CD8-positive, alpha-beta memory T cell (primary cell): ENCODE measurements around the gene TBCD. TPM values are rescaled to one million over a fixed set of nuclear protein-coding genes. Genes with fewer than 3 reads are reported as not detected.
A peak's percentile ranks its signal among the peaks of the same experiment; 100 is the strongest.

Source experiments
- CTCF ChIA-PET: fragments of 350-600 bp; sonication (Branson Sonifier 250); formaldehyde crosslinking; loops from one replicate; lab custom pipeline; 2021; ENCODE audit warnings: antibody characterized with exemption; lab: Charles Lee
- POLR2A ChIA-PET: fragments of 350-600 bp; sonication (Branson Sonifier 250); formaldehyde crosslinking; loops from one replicate; lab custom pipeline; 2021; ENCODE audit warnings: antibody characterized with exemption; lab: Charles Lee
- DNase-seq, 5 donors: peaks; one replicate each; pipeline versions ENCODE4 v3.0.0 to v3.0.0-alpha.2; 2020 to 2022; ENCODE audit warnings: mixed read lengths in 1 of 5
- H3K27ac ChIP-seq: one replicate; pipeline ENCODE4 v1.7.0; 2013; ENCODE audit warnings: low read depth, mild to moderate bottlenecking, low read length, moderate library complexity
- H3K27me3 ChIP-seq: 2 replicates; pipeline ENCODE4 v1.7.0; 2013; ENCODE audit warnings: low read length, mild to moderate bottlenecking; ENCODE audit not compliant: insufficient read depth, poor library complexity, severe bottlenecking
- H3K36me3 ChIP-seq: 2 replicates; pipeline ENCODE4 v1.7.0; 2013; ENCODE audit warnings: mild to moderate bottlenecking, low read length, moderate library complexity; ENCODE audit not compliant: insufficient read depth
- H3K4me1 ChIP-seq: 2 replicates; pipeline ENCODE4 v1.7.0; 2013; ENCODE audit warnings: mild to moderate bottlenecking, low read length, moderate library complexity; ENCODE audit not compliant: insufficient read depth
- H3K4me3 ChIP-seq: 2 replicates; pipeline ENCODE4 v1.7.0; 2013; ENCODE audit warnings: mild to moderate bottlenecking, low read length
- H3K9me3 ChIP-seq: 2 replicates; pipeline ENCODE4 v1.7.0; 2013; ENCODE audit warnings: mild to moderate bottlenecking, low read length
- H3K27ac Mint-ChIP-seq, 8 donors: one replicate each; pipeline ENCODE4 v1.8.0; 2020 to 2021; ENCODE audit warnings: mixed read lengths in 8 of 8, mild to moderate bottlenecking in 6 of 8, inconsistent platforms in 3 of 8, moderate library complexity in 3 of 8
- H3K27me3 Mint-ChIP-seq, 2 donors: one replicate each; pipeline ENCODE4 v1.8.0; 2020 to 2021; ENCODE audit warnings: mixed read lengths in 2 of 2, mild to moderate bottlenecking in 1 of 2, moderate library complexity in 1 of 2
- H3K36me3 Mint-ChIP-seq, 3 donors: one replicate each; pipeline ENCODE4 v1.8.0; 2020 to 2021; ENCODE audit warnings: mixed read lengths in 3 of 3, inconsistent platforms in 1 of 3, mild to moderate bottlenecking in 1 of 3
- H3K4me1 Mint-ChIP-seq, 3 donors: one replicate each; pipeline ENCODE4 v1.8.0; 2020 to 2021; ENCODE audit warnings: mixed read lengths in 3 of 3, inconsistent platforms in 1 of 3, mild to moderate bottlenecking in 1 of 3
- H3K4me3 Mint-ChIP-seq, 7 donors: one replicate each; pipeline ENCODE4 v1.8.0; 2020 to 2021; ENCODE audit warnings: mixed read lengths in 7 of 7, mild to moderate bottlenecking in 6 of 7, moderate library complexity in 4 of 7, inconsistent platforms in 2 of 7
- H3K9me3 Mint-ChIP-seq, 5 donors: one replicate each; pipeline ENCODE4 v1.8.0; 2020 to 2022; ENCODE audit warnings: mixed read lengths in 5 of 5, mild to moderate bottlenecking in 3 of 5, moderate library complexity in 2 of 5, inconsistent platforms in 1 of 5
- polyA plus RNA-seq: library from polyadenylated mRNA; unstranded; fragments of 300-500 nt; fragmentation: Illumina TruSeq; gene quantifications from one replicate; pipeline ENCODE4 v1.2.3, GENCODE V29; 2021
- total RNA-seq, 2 experiments: library from RNA; stranded (reverse); gene quantifications; one replicate each; pipeline ENCODE4 v1.2.3, GENCODE V29; 2021

Gene TBCD
- total and polyA plus RNA-seq, 3 experiments from 2014 or later, result 79.1 to 130 (median 83.7) TPM

DNA sequence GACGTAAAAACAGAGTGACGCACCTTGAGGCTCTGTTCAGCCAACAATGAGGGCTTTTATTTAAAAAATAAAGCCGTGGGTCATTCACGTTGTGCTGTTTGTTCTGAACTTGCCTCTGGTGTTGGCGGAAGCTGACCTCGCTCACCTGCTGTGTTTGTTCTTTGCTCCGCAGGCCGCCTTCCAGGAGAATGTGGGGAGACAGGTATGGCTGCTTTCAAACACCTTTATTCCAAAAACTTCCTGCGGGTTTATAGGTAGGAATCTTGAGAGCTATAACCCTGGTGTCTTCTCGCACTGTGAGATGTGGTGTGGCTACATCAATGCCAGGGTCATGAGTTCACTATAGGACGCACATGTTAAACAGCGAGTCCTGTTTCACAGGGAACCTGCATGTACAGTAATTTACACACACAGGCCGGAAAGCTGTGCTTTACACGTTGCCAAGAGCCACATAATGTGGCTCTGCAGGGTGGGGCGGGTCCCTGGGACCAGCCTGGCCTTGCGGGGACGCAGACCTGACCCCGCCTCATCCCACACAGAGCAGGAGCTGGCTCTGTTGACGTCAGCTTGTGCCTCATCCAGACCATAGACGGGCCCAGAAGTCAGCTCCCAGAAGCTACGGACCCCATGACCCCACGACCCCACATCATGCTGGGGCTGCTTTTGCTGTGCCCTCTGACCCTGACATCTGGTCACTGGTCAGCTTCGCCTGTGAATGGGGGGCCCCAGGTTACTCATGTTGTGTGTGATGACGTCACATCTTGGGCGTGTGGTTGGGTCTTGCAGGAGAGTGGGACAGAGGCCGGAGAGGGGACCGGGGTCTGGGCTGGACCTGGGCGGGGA is 137.9 kb downstream of the TBCD start:
- Mint-ChIP-seq H3K9me3 (no peaks in the 10 kb centered on the region), H3K4me3 (peak overlapping the region in 1 of 7 donors; percentile 13), H3K4me1 (peaks cover 60 to 74% (median 74%) of the 10 kb centered on the region in 3 donors), H3K27ac (peak overlapping the region in 6 of 8 donors; percentile 21 to 100 (median 74)), H3K36me3 (peaks cover 6 to 53% (median 23%) of the 10 kb centered on the region in 3 donors), H3K27me3 (no peaks in the 10 kb centered on the region)
- ChIA-PET POLR2A (no interaction called here), CTCF (no interaction called here)
- no peaks in the 10 kb centered on the region for H3K27me3 ChIP-seq
- no peaks in the 10 kb centered on the region for H3K36me3 ChIP-seq
- DNase-seq, result no peak
- no peaks in the 10 kb centered on the region for H3K9me3 ChIP-seq
- H3K4me3 ChIP-seq, result no peak overlapping the region
- peaks cover 40% of the 10 kb centered on the region for H3K4me1 ChIP-seq
- H3K27ac ChIP-seq, result no peak overlapping the region

DNA sequence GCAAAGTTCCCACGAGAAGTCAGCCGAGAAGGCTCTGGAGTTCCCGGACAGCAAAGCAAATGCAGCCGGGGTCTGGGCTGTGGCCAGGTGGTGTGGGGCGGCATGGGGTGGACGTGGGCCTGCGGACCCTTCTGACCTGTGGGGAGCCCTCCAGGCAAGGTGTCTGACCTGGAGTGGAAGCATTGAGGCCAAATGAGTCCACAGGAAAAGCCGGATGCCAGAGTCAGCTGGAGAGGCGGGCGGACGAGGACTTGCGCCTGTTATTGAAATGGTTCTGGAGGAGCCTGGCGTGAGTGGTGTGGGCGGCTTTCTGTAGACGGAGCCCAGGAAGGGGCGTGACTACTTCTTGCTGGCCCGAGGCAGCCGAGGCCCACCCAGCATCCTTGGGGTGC is 138.5 kb downstream of the TBCD start:
- H3K27ac Mint-ChIP-seq, result peak overlapping the region in 7 of 8 donors; percentile 66 to 100 (median 90)
- peaks cover 6 to 57% (median 23%) of the 10 kb centered on the region in 3 donors for H3K36me3 Mint-ChIP-seq
- Histone ChIP-seq H3K9me3 (no peaks in the 10 kb centered on the region), H3K4me1 (peaks cover 34% of the 10 kb centered on the region), H3K4me3 (no peak overlapping the region), H3K27ac (no peak overlapping the region), H3K27me3 (no peaks in the 10 kb centered on the region), H3K36me3 (no peaks in the 10 kb centered on the region)
- no peaks in the 10 kb centered on the region for H3K27me3 Mint-ChIP-seq
- no peak for DNase-seq
- H3K4me3 Mint-ChIP-seq, result no peak overlapping the region
- no peaks in the 10 kb centered on the region for H3K9me3 Mint-ChIP-seq
- POLR2A ChIA-PET, result no interaction called here
- H3K4me1 Mint-ChIP-seq, result peaks cover 54 to 74% (median 74%) of the 10 kb centered on the region in 3 donors
- CTCF ChIA-PET, result interaction anchor here (1.2 kb wide), 1 partner anchor 108 kb away, joined by 3 read pairs; no protein-coding TSS in a partner anchor

DNA sequence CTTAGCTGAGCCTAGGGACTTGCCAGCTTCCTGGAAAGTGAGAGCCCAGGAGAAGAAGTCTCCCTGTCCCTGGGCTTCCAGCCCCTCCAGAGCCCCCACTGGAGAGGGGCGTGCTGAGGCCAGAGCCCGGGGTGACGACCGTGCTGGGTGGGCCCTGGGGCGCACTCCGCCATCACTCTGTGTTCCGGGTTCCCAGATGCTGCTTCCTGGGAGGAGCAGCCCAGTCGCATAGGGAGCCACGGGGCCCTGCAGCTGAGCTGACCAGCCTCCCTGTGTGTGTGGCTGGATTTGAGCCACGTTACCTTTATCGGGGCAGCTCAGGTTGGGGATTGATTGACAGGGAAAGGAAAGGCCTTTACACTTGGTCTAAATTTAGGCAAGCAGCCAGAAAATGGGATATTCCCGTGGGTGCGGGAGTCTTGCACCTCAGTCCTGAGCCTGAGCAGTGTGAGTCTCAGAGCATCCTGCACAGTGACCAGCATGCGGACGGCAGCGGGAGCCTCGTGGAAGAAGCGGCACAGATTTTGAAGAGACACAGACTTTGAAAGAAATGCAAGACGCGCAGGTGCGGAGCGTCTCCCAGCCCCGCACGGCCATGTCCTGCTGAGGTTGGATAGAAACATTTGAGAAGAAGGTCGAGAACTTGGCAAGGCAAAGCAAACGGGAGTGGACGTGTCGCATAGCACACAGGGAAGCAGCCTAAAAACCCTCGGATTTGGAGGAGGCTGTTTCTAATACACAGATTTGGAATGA is 139.2 kb downstream of the TBCD start:
- CTCF ChIA-PET, result interaction anchor here (1.2 kb wide), 1 partner anchor 109 kb away, joined by 3 read pairs; no protein-coding TSS in a partner anchor
- POLR2A ChIA-PET, result no interaction called here
- Histone ChIP-seq H3K27ac (no peak overlapping the region), H3K4me1 (peaks cover 26% of the 10 kb centered on the region), H3K27me3 (no peaks in the 10 kb centered on the region), H3K9me3 (no peaks in the 10 kb centered on the region), H3K4me3 (no peak overlapping the region), H3K36me3 (no peaks in the 10 kb centered on the region)
- Mint-ChIP-seq H3K36me3 (peaks cover 6 to 63% (median 22%) of the 10 kb centered on the region in 3 donors), H3K4me3 (peak overlapping the region in 2 of 7 donors; percentile 5 to 37), H3K27me3 (no peaks in the 10 kb centered on the region), H3K27ac (peak overlapping the region; percentile 63 to 100 (median 92)), H3K4me1 (peaks cover 47 to 70% (median 69%) of the 10 kb centered on the region in 3 donors), H3K9me3 (no peaks in the 10 kb centered on the region)
- no peak for DNase-seq

DNA sequence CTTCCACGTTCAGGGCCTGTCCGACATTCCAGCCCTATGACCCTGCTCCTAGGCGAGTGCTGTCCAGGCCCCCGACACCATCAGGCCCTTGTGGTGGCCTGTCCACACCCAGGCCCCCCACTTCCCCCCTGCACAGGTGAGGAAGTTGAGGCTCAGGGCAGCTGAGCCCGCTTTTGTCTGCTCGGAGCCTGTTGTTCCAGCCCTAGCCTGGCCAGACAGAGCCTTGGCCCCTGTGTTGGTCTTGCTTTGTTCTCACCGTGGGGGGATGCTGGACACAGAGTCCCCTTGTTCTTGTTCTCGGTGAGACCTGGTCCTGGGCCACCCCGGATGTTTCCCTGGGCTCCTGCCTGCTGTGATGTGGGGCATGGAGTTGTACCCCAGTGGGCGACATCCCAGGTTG is 140.0 kb downstream of the TBCD start:
- no peak for DNase-seq
- Histone ChIP-seq H3K27me3 (no peaks in the 10 kb centered on the region), H3K27ac (no peak overlapping the region), H3K36me3 (no peaks in the 10 kb centered on the region), H3K4me3 (no peak overlapping the region), H3K4me1 (peaks cover 25% of the 10 kb centered on the region), H3K9me3 (no peaks in the 10 kb centered on the region)
- Mint-ChIP-seq H3K4me3 (no peak overlapping the region), H3K36me3 (peaks cover 6 to 65% (median 23%) of the 10 kb centered on the region in 3 donors), H3K4me1 (peaks cover 42 to 67% (median 66%) of the 10 kb centered on the region in 3 donors), H3K27ac (peak overlapping the region; percentile 38 to 100 (median 98)), H3K27me3 (no peaks in the 10 kb centered on the region), H3K9me3 (no peaks in the 10 kb centered on the region)
- CTCF ChIA-PET, result interaction anchor here (1.5 to 2.0 kb wide), 3 partner anchors 17 to 110 kb away, joined by 4 to 5 read pairs (median 4); no protein-coding TSS in a partner anchor
- POLR2A ChIA-PET, result interaction anchor here (1.0 kb wide), 1 partner anchor 28 kb away, joined by 3 read pairs; no protein-coding TSS in a partner anchor

DNA sequence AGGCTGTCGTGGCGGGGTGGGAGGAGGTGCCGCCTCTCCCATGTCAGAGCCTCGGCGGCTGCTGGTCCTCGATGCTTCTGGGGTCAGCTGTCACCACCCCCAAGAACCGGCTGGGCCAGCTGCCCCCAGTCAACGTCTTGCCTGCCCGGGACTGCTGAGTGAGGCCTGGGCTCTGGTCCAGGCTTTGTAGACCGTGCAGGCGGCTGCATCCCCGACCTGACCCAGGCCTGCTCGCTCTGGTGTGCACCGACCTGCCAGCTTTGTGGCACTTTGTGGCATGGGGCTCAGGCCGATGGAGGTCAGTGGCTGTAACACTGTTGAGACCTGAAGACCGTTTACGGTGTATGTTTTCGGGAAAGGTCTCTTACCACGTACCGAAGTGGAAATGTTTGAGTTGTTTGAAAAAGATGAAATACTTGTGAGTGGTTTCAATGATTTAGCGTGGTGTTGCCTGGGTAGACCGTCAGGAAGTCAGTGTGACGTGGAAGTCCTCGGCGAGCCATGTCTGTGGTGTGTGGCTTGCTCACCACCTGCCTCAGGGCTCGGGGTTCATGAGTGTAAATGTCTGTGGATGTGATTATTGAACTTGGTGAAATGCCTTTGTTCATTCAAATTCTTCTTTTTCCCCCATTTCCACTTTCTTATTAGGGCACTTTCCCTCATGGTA is 141.2 kb downstream of the TBCD start:
- Mint-ChIP-seq H3K4me1 (peaks cover 33 to 57% (median 56%) of the 10 kb centered on the region in 3 donors), H3K27ac (peak overlapping the region; percentile 89 to 100 (median 99)), H3K36me3 (peaks cover 6 to 57% (median 15%) of the 10 kb centered on the region in 3 donors), H3K9me3 (no peaks in the 10 kb centered on the region), H3K4me3 (peak overlapping the region; percentile 4 to 90 (median 74)), H3K27me3 (no peaks in the 10 kb centered on the region)
- no peaks in the 10 kb centered on the region for H3K9me3 ChIP-seq
- DNase-seq, result peak; percentile 68 to 91 (median 87)
- no peaks in the 10 kb centered on the region for H3K27me3 ChIP-seq
- H3K4me1 ChIP-seq, result peaks cover 25% of the 10 kb centered on the region
- CTCF ChIA-PET, result interaction anchor here (0.6 to 2.0 kb wide), 5 partner anchors 9 to 111 kb away, joined by 3 to 5 read pairs (median 4); no protein-coding TSS in a partner anchor
- H3K27ac ChIP-seq, result peak overlapping the region; percentile 26
- H3K36me3 ChIP-seq, result no peaks in the 10 kb centered on the region
- H3K4me3 ChIP-seq, result no peak overlapping the region
- POLR2A ChIA-PET, result interaction anchor here (0.9 kb wide), 1 partner anchor 29 kb away, joined by 3 read pairs; no protein-coding TSS in a partner anchor

DNA sequence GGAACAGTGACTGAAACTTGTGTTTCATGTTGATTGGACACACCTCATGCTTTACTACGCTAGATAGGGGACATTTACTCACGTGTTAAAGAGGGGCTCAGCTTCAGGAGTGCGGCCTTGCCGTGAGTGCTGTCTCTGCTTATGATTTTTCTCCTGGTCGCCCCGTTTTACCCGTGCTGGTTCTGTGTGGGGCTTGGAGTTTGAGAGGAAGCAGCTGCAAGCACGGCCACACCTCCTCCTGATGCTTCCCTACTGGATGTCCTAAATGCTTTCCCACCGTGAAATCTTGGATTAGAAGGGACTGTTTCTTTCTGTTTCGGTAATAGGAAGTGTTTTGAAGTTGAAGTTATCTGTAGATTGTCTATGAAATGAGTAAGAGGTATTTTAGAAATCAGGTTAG is 141.9 kb downstream of the TBCD start:
- no peak overlapping the region for H3K4me3 ChIP-seq
- Mint-ChIP-seq H3K9me3 (no peaks in the 10 kb centered on the region), H3K27me3 (no peaks in the 10 kb centered on the region), H3K4me1 (peaks cover 33 to 62% (median 57%) of the 10 kb centered on the region in 3 donors), H3K27ac (peak overlapping the region; percentile 89 to 100 (median 99)), H3K4me3 (peak overlapping the region in 5 of 7 donors; percentile 44 to 80 (median 73)), H3K36me3 (peaks cover 6 to 62% (median 18%) of the 10 kb centered on the region in 3 donors)
- H3K9me3 ChIP-seq, result no peaks in the 10 kb centered on the region
- H3K27me3 ChIP-seq, result no peaks in the 10 kb centered on the region
- H3K4me1 ChIP-seq, result peaks cover 25% of the 10 kb centered on the region
- ChIA-PET POLR2A (interaction anchor here (0.9 kb wide), 1 partner anchor 30 kb away, joined by 3 read pairs; no protein-coding TSS in a partner anchor), CTCF (interaction anchor here (1.4 to 2.0 kb wide), 2 partner anchors 21 to 112 kb away, joined by 3 to 5 read pairs; no protein-coding TSS in a partner anchor)
- H3K27ac ChIP-seq, result peak overlapping the region; percentile 11
- H3K36me3 ChIP-seq, result no peaks in the 10 kb centered on the region
- no peak for DNase-seq

DNA sequence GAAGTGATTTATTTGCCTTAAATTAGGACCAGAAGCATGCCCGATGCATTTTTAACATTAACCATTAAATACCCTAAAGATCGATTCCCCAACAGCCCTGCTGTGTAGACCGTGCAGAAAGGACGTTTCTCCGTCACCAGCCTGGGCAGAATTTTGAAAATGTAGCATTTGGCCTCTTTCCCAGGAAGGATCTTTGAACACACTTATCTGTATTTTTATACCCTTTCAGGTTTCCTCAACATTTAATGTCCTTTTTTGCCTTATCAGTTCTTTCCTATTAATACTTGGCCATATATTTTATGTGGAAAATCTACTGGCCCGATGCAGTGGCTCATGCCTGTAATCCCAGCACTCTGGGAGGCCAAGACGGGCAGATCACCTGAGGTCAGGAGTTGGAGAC is 142.5 kb downstream of the TBCD start:
- H3K4me1 ChIP-seq, result peaks cover 25% of the 10 kb centered on the region
- no peaks in the 10 kb centered on the region for H3K27me3 Mint-ChIP-seq
- no peaks in the 10 kb centered on the region for H3K36me3 ChIP-seq
- peak overlapping the region in 3 of 7 donors; percentile 67 to 78 (median 73) for H3K4me3 Mint-ChIP-seq
- H3K27me3 ChIP-seq, result no peaks in the 10 kb centered on the region
- peaks cover 6 to 68% (median 18%) of the 10 kb centered on the region in 3 donors for H3K36me3 Mint-ChIP-seq
- DNase-seq, result no peak
- H3K4me1 Mint-ChIP-seq, result peaks cover 33 to 62% (median 58%) of the 10 kb centered on the region in 3 donors
- ChIA-PET POLR2A (interaction anchor here (0.9 kb wide), 1 partner anchor 30 kb away, joined by 3 read pairs; no protein-coding TSS in a partner anchor), CTCF (no interaction called here)
- H3K9me3 ChIP-seq, result no peaks in the 10 kb centered on the region
- no peak overlapping the region for H3K4me3 ChIP-seq
- H3K9me3 Mint-ChIP-seq, result no peaks in the 10 kb centered on the region
- no peak overlapping the region for H3K27ac ChIP-seq
- peak overlapping the region; percentile 89 to 100 (median 98) for H3K27ac Mint-ChIP-seq
